WTC11 (cell line): ENCODE measurements around the gene STRIT1. TPM values are rescaled to one million over a fixed set of nuclear protein-coding genes. Genes with fewer than 3 reads are reported as not detected.
"Not testable (repeated sequence)": the region's sequence is repeated elsewhere in the genome, so short reads cannot be mapped to it uniquely, and the experiment has no call there.

Experiments
- ATAC-seq: fragments of 200-7000 bp; cut with Tn5 transposase; 2 replicates; pipeline ENCODE4 v1.10.0; 2021; ENCODE audit warnings: mild to moderate bottlenecking, moderate library complexity
- CTCF ChIA-PET: fragments of 300-600 bp; sonication (Branson Sonifier 250); formaldehyde crosslinking; loops from one replicate; lab custom pipeline; 2021; ENCODE audit warnings: antibody characterized with exemption; lab: Charles Lee
- POLR2A ChIA-PET: fragments of 350-600 bp; sonication (Branson Sonifier 250); formaldehyde crosslinking; loops from one replicate; lab custom pipeline; 2021; ENCODE audit warnings: antibody characterized with exemption; lab: Charles Lee
- DNase-seq: peaks from one replicate; pipeline ENCODE4 v3.0.0; 2021; ENCODE audit warnings: low spot score
- H3K27ac Mint-ChIP-seq: 2 replicates; pipeline ENCODE4 v1.8.0; 2021; ENCODE audit warnings: mixed read lengths
- H3K27me3 Mint-ChIP-seq: 2 replicates; pipeline ENCODE4 v1.8.0; 2021; ENCODE audit warnings: low read depth, mild to moderate bottlenecking, moderate library complexity, mixed read lengths
- H3K36me3 Mint-ChIP-seq: 2 replicates; pipeline ENCODE4 v1.8.0; 2021; ENCODE audit warnings: mixed read lengths
- H3K4me1 Mint-ChIP-seq: 2 replicates; pipeline ENCODE4 v1.8.0; 2022; ENCODE audit warnings: mixed read lengths
- H3K4me3 Mint-ChIP-seq: 2 replicates; pipeline ENCODE4 v1.8.0; 2021; ENCODE audit warnings: mild to moderate bottlenecking, moderate library complexity, mixed read lengths
- H3K9me3 Mint-ChIP-seq: 2 replicates; pipeline ENCODE4 v1.8.0; 2021; ENCODE audit warnings: mixed read lengths
- AFF4 ChIP-seq: sonication (generic); formaldehyde crosslinking; IDR thresholded peaks from 2 replicates; pipeline ENCODE4 v1.8.1; 2023; ENCODE audit warnings: mild to moderate bottlenecking, missing genetic modification reagents, borderline replicate concordance
- ATF1 ChIP-seq: sonication (generic); formaldehyde crosslinking; IDR thresholded peaks from 2 replicates; pipeline ENCODE4 v1.8.1; 2023; ENCODE audit warnings: mild to moderate bottlenecking, moderate library complexity, missing genetic modification reagents
- CBFB ChIP-seq: sonication (generic); formaldehyde crosslinking; IDR thresholded peaks from 2 replicates; pipeline ENCODE4 v1.8.1; 2022; ENCODE audit warnings: mild to moderate bottlenecking, low read depth, missing genetic modification reagents
- CDX4 ChIP-seq: fragments of 250-450 bp; sonication (Bioruptor Pico); IDR thresholded peaks from 2 replicates; pipeline ENCODE4 v1.9.0; 2021; ENCODE audit warnings: moderate library complexity, mild to moderate bottlenecking, inconsistent platforms, borderline replicate concordance
- ETV6 ChIP-seq: sonication (generic); formaldehyde crosslinking; IDR thresholded peaks from 2 replicates; pipeline ENCODE4 v1.8.1; 2022; ENCODE audit warnings: mild to moderate bottlenecking, missing genetic modification reagents
- MXD4 ChIP-seq: fragments of 250-450 bp; sonication (Bioruptor Pico); IDR thresholded peaks from 2 replicates; pipeline ENCODE4 v1.8.0; 2021; ENCODE audit warnings: mild to moderate bottlenecking, moderate library complexity, borderline replicate concordance
- NFE2L1 ChIP-seq: sonication (generic); formaldehyde crosslinking; IDR thresholded peaks from 2 replicates; pipeline ENCODE4 v1.8.1; 2023; ENCODE audit warnings: missing genetic modification reagents
- NR1H2 ChIP-seq: sonication (generic); formaldehyde crosslinking; IDR thresholded peaks from 2 replicates; pipeline ENCODE4 v1.9.0; 2021; ENCODE audit warnings: mild to moderate bottlenecking, moderate library complexity, missing genetic modification reagents
- NR3C1 ChIP-seq: sonication (generic); formaldehyde crosslinking; conservative IDR thresholded peaks from 2 replicates; pipeline ENCODE4 v1.8.1; 2023; ENCODE audit warnings: low read depth, mild to moderate bottlenecking, missing genetic modification reagents
- PRRX2 ChIP-seq: fragments of 250-450 bp; sonication (Bioruptor Pico); IDR thresholded peaks from 2 replicates; pipeline ENCODE4 v1.8.0; 2021; ENCODE audit warnings: mild to moderate bottlenecking
- SP1 ChIP-seq: sonication (generic); formaldehyde crosslinking; conservative IDR thresholded peaks from 2 replicates; pipeline ENCODE4 v1.8.1; 2022; ENCODE audit warnings: missing genetic modification reagents
- TEAD4 ChIP-seq: sonication (generic); formaldehyde crosslinking; IDR thresholded peaks from 2 replicates; pipeline ENCODE4 v1.8.0; 2022; ENCODE audit warnings: mild to moderate bottlenecking, missing genetic modification reagents
- ZBTB21 ChIP-seq: sonication (generic); formaldehyde crosslinking; IDR thresholded peaks from 2 replicates; pipeline ENCODE4 v1.8.1; 2023; ENCODE audit warnings: mild to moderate bottlenecking, missing genetic modification reagents, borderline replicate concordance
- ZNF121 ChIP-seq: sonication (generic); formaldehyde crosslinking; IDR thresholded peaks from 2 replicates; pipeline ENCODE4 v1.8.0; 2023; ENCODE audit warnings: missing genetic modification reagents
- ZNF263 ChIP-seq: sonication (generic); formaldehyde crosslinking; IDR thresholded peaks from 2 replicates; pipeline ENCODE4 v1.8.1; 2022; ENCODE audit warnings: low read depth, mild to moderate bottlenecking, moderate library complexity, missing genetic modification reagents
- ZNF416 ChIP-seq: fragments of 250-450 bp; sonication (Bioruptor Pico); IDR thresholded peaks from 2 replicates; pipeline ENCODE4 v1.9.0; 2021; ENCODE audit warnings: mild to moderate bottlenecking, inconsistent platforms
- ZNF671 ChIP-seq: fragments of 250-450 bp; sonication (Bioruptor Pico); IDR thresholded peaks from 2 replicates; pipeline ENCODE4 v1.8.0; 2021; ENCODE audit warnings: mild to moderate bottlenecking
- total RNA-seq: library from RNA; stranded (reverse); gene quantifications from 3 replicates; pipeline ENCODE4 v1.2.3, GENCODE V29; 2021
- TF ChIP-seq, protein P1 (sequence below): sonication (generic); formaldehyde crosslinking; IDR thresholded peaks from 2 replicates; pipeline ENCODE4 v1.8.1; 2022; ENCODE audit warnings: mild to moderate bottlenecking, moderate library complexity, missing genetic modification reagents
- TF ChIP-seq, protein P2 (sequence below): sonication (generic); formaldehyde crosslinking; IDR thresholded peaks from 2 replicates; pipeline ENCODE4 v1.8.0; 2022; ENCODE audit warnings: mild to moderate bottlenecking, missing genetic modification reagents

STRIT1 gene
- total RNA-seq, 1 experiment from 2014 or later = 0.33 TPM

DNA sequence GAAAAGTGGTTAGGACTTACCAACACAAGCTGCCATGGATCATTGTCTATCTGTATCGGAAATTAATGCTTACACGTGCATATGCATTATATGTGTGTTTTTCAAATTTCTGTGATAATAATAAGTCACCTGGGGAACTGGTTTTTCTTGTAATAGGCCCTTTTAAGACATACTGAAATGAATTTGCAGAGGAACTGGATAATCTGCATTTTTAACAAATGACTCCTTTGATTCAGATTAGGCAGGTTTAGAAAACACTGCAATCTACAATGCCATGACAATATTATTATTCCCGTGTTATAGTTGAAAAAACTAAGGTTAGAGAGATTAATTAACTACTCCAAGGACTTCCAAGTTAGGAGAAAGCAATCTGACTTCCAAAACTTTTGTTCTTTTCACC, 23.4 kb downstream of the STRIT1 start:
- CTCF ChIA-PET = no interaction called here
- Mint-ChIP-seq H3K4me1 (peaks cover 20% of the 10 kb centered on the region), H3K9me3 (peaks cover 20% of the 10 kb centered on the region), H3K4me3 (no peak overlapping the region), H3K27me3 (no peaks in the 10 kb centered on the region), H3K36me3 (peaks cover 47% of the 10 kb centered on the region), H3K27ac (no peak overlapping the region)
- no peak for TF ChIP-seq ZNF263 (CRISPR knock-in tag)
- TF ChIP-seq ZNF121 = no peak
- TF ChIP-seq NFE2L1 = no peak
- TF ChIP-seq CDX4 (CRISPR knock-in tag) = no peak
- TF ChIP-seq, protein P1, sequence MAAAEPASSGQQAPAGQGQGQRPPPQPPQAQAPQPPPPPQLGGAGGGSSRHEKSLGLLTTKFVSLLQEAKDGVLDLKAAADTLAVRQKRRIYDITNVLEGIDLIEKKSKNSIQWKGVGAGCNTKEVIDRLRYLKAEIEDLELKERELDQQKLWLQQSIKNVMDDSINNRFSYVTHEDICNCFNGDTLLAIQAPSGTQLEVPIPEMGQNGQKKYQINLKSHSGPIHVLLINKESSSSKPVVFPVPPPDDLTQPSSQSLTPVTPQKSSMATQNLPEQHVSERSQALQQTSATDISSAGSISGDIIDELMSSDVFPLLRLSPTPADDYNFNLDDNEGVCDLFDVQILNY (CRISPR knock-in tag) = no peak
- no peak for TF ChIP-seq TEAD4 (CRISPR knock-in tag)
- TF ChIP-seq SP1 (CRISPR knock-in tag) = no peak
- TF ChIP-seq, protein P2, sequence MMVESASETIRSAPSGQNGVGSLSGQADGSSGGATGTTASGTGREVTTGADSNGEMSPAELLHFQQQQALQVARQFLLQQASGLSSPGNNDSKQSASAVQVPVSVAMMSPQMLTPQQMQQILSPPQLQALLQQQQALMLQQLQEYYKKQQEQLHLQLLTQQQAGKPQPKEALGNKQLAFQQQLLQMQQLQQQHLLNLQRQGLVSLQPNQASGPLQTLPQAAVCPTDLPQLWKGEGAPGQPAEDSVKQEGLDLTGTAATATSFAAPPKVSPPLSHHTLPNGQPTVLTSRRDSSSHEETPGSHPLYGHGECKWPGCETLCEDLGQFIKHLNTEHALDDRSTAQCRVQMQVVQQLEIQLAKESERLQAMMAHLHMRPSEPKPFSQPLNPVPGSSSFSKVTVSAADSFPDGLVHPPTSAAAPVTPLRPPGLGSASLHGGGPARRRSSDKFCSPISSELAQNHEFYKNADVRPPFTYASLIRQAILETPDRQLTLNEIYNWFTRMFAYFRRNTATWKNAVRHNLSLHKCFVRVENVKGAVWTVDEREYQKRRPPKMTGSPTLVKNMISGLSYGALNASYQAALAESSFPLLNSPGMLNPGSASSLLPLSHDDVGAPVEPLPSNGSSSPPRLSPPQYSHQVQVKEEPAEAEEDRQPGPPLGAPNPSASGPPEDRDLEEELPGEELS (CRISPR knock-in tag) = no peak
- TF ChIP-seq ATF1 (CRISPR knock-in tag) = no peak
- no peak for TF ChIP-seq NR1H2 (CRISPR knock-in tag)
- TF ChIP-seq ZBTB21 (CRISPR knock-in tag) = no peak
- TF ChIP-seq CBFB (CRISPR knock-in tag) = no peak
- no peak for TF ChIP-seq ETV6
- no peak for TF ChIP-seq ZNF416 (CRISPR knock-in tag)
- no peak for TF ChIP-seq MXD4 (CRISPR knock-in tag)
- TF ChIP-seq PRRX2 = no peak
- no peak for TF ChIP-seq AFF4 (CRISPR knock-in tag)
- no peak for TF ChIP-seq NR3C1 (CRISPR knock-in tag)
- no peak for DNase-seq
- POLR2A ChIA-PET = no interaction called here
- ATAC-seq = no peak

DNA sequence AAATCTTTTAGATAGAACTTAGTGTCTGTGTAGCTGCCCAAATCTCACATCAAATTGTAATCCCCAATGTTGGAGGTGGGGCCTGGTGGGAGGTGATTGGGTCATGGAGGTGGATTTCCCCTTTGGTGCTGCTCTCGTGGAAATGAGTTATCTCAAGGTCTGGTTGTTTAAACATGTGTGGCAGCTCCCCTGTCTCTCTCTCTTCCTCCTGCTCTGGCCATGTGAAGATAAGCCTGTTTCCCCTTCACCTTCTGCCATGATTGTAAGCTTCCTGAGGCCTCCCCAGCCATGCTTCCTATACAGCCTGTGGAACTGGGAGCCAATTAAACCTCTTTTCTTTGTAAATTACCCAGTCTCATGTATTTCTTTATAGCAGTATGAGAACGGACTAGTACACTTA, 30.6 kb downstream of the STRIT1 start:
- DNase-seq, H3K9me3 Mint-ChIP-seq, H3K4me1 Mint-ChIP-seq, CTCF ChIA-PET, H3K4me3 Mint-ChIP-seq: not testable (repeated sequence)
- peak; percentile 59; the same call in 1 of the 2 replicates for TF ChIP-seq ZNF671 (CRISPR knock-in tag)
- TF ChIP-seq, all 79 proteins: peak for 1; not testable (repeated sequence) for 78
- ATAC-seq, H3K27me3 Mint-ChIP-seq, H3K27ac Mint-ChIP-seq, POLR2A ChIA-PET: not testable (repeated sequence)
- peaks cover 18% of the 10 kb centered on the region for H3K36me3 Mint-ChIP-seq
